Measurements from ENCODE around the gene BARHL2. TPM values are rescaled to one million over a fixed set of nuclear protein-coding genes. Genes with fewer than 3 reads are reported as not detected.

The BARHL2 gene
- total and polyA plus RNA-seq, 2 donors from 2014 or later, result not detected

- no peak overlapping the region for H3K9ac ChIP-seq (ENCODE audit: low read length in 3 of 3)
- H3K9me3 ChIP-seq (ENCODE audit: control insufficient read depth in 2 of 3, insufficient read depth in 1 of 3, low read length in 3 of 3), result no peaks in the 10 kb centered on the region
- no peak for TF ChIP-seq CTCF (IDR thresholded peaks at IDR 0.05; ENCODE audit: borderline replicate concordance, extremely low read depth, insufficient read depth)
- no peak for DNase-seq
- FAIRE-seq, result no peak
- H3K36me3 ChIP-seq (ENCODE audit: control insufficient read depth in 2 of 3, insufficient read depth in 3 of 3, low read length in 3 of 3), result no peaks in the 10 kb centered on the region
- H3K27ac ChIP-seq (ENCODE audit: low read depth in 2 of 2, low read length in 2 of 2), result no peak overlapping the region
- intact Hi-C loops (cut with DNase I), result no loop called here
- H3K4me3 ChIP-seq (ENCODE audit: low read length in 3 of 3), result no peak overlapping the region
- no peaks in the 10 kb centered on the region for H3K4me1 ChIP-seq (ENCODE audit: control insufficient read depth in 2 of 3, insufficient read depth in 2 of 3, low read depth in 1 of 3, low read length in 3 of 3)
- peaks cover 2% of the 10 kb centered on the region for H3K27me3 ChIP-seq (ENCODE audit: control insufficient read depth, insufficient read depth, low read length)
These were observed 22.3 kb downstream of the BARHL2 start for GRCh38 chr1:90694846-90695245.

GRCh38 chr1:90687747-90688146, 29.4 kb downstream of the BARHL2 start:
- no peak overlapping the region for H3K27ac ChIP-seq (ENCODE audit: low read depth in 2 of 2, low read length in 2 of 2)
- FAIRE-seq (no peak), DNase-seq (no peak)
- intact Hi-C loops (cut with DNase I), result no loop called here
- H3K4me1 ChIP-seq (ENCODE audit: control insufficient read depth in 2 of 3, insufficient read depth in 2 of 3, low read depth in 1 of 3, low read length in 3 of 3), result no peaks in the 10 kb centered on the region
- no peaks in the 10 kb centered on the region for H3K27me3 ChIP-seq (ENCODE audit: control insufficient read depth, insufficient read depth, low read length)
- no peak overlapping the region for H3K9ac ChIP-seq (ENCODE audit: low read length in 3 of 3)
- TF ChIP-seq CTCF (IDR thresholded peaks at IDR 0.05; ENCODE audit: borderline replicate concordance, extremely low read depth, insufficient read depth), result no peak
- no peaks in the 10 kb centered on the region for H3K9me3 ChIP-seq (ENCODE audit: control insufficient read depth in 2 of 3, insufficient read depth in 1 of 3, low read length in 3 of 3)
- H3K4me3 ChIP-seq (ENCODE audit: low read length in 3 of 3), result no peak overlapping the region
- no peaks in the 10 kb centered on the region for H3K36me3 ChIP-seq (ENCODE audit: control insufficient read depth in 2 of 3, insufficient read depth in 3 of 3, low read length in 3 of 3)

- Histone ChIP-seq H3K9me3 (ENCODE audit: control insufficient read depth in 2 of 3, insufficient read depth in 1 of 3, low read length in 3 of 3) (peaks cover 0 to 12% (median 0%) of the 10 kb centered on the region in 3 donors), H3K27ac (ENCODE audit: low read depth in 2 of 2, low read length in 2 of 2) (no peak overlapping the region), H3K36me3 (ENCODE audit: control insufficient read depth in 2 of 3, insufficient read depth in 3 of 3, low read length in 3 of 3) (no peaks in the 10 kb centered on the region), H3K9ac (ENCODE audit: low read length in 3 of 3) (no peak overlapping the region), H3K4me3 (ENCODE audit: low read length in 3 of 3) (no peak overlapping the region), H3K4me1 (ENCODE audit: control insufficient read depth in 2 of 3, insufficient read depth in 2 of 3, low read depth in 1 of 3, low read length in 3 of 3) (no peaks in the 10 kb centered on the region), H3K27me3 (ENCODE audit: control insufficient read depth, insufficient read depth, low read length) (no peaks in the 10 kb centered on the region)
- no peak for TF ChIP-seq CTCF (IDR thresholded peaks at IDR 0.05; ENCODE audit: borderline replicate concordance, extremely low read depth, insufficient read depth)
- no peak for DNase-seq
- intact Hi-C loops (cut with DNase I), result no loop called here
- no peak for FAIRE-seq
These were observed 41.8 kb downstream of the BARHL2 start for GRCh38 chr1:90675161-90675847.

- intact Hi-C loops (cut with DNase I), result no loop called here
- TF ChIP-seq CTCF (IDR thresholded peaks at IDR 0.05; ENCODE audit: borderline replicate concordance, extremely low read depth, insufficient read depth), result no peak
- Histone ChIP-seq H3K4me1 (ENCODE audit: control insufficient read depth in 2 of 3, insufficient read depth in 2 of 3, low read depth in 1 of 3, low read length in 3 of 3) (no peaks in the 10 kb centered on the region), H3K9ac (ENCODE audit: low read length in 3 of 3) (no peak overlapping the region), H3K27me3 (ENCODE audit: control insufficient read depth, insufficient read depth, low read length) (no peaks in the 10 kb centered on the region), H3K36me3 (ENCODE audit: control insufficient read depth in 2 of 3, insufficient read depth in 3 of 3, low read length in 3 of 3) (no peaks in the 10 kb centered on the region), H3K4me3 (ENCODE audit: low read length in 3 of 3) (no peak overlapping the region), H3K27ac (ENCODE audit: low read depth in 2 of 2, low read length in 2 of 2) (no peak overlapping the region), H3K9me3 (ENCODE audit: control insufficient read depth in 2 of 3, insufficient read depth in 1 of 3, low read length in 3 of 3) (peaks cover 0 to 12% (median 0%) of the 10 kb centered on the region in 3 donors)
- FAIRE-seq, result no peak
- no peak for DNase-seq
These were observed 45.4 kb downstream of the BARHL2 start for GRCh38 chr1:90671741-90672140.
